OCI-LY7 (cell line): ENCODE measurements around the gene PIBF1. TPM values are rescaled to one million over a fixed set of nuclear protein-coding genes. Genes with fewer than 3 reads are reported as not detected.
"Not testable (repeated sequence)": the region's sequence is repeated elsewhere in the genome, so short reads cannot be mapped to it uniquely, and the experiment has no call there.

Experiments
- BruUV-seq: library from RNA; stranded (reverse); fragments of 400-500 nt; replicated peaks from 2 replicates; lab custom pipeline; 2021; lab: Mats Ljungman, UMichigan
- CTCF ChIA-PET: fragments of 300-600 bp; sonication (Branson Sonifier 250); formaldehyde crosslinking; loops from one replicate; lab custom pipeline; 2022; ENCODE audit warnings: antibody characterized with exemption; ENCODE audit not compliant: unreplicated experiment; lab: Charles Lee
- POLR2A ChIA-PET: fragments of 300-600 bp; sonication (Branson Sonifier 250); formaldehyde crosslinking; loops from one replicate; lab custom pipeline; 2022; ENCODE audit warnings: antibody characterized with exemption; lab: Charles Lee
- DNase-seq: peaks from one replicate; pipeline ENCODE4 v3.0.0-alpha.2; 2015; ENCODE audit warnings: low spot score
- H2AFZ ChIP-seq: fragments of 200-600 bp; sonication (generic), shearing (Covaris generic); 2 replicates; pipeline ENCODE4 v1.6.1; 2014; ENCODE audit warnings: mild to moderate bottlenecking, antibody characterized with exemption, low read length, moderate library complexity
- H3K27ac ChIP-seq: fragments of 200-600 bp; sonication (generic); 2 replicates; pipeline ENCODE4 v1.5.1; 2014; ENCODE audit warnings: mixed run types, low read depth, mild to moderate bottlenecking, moderate library complexity, low read length, inconsistent platforms; ENCODE audit not compliant: poor library complexity, severe bottlenecking
- H3K36me3 ChIP-seq: fragments of 200-600 bp; sonication (generic); 2 replicates; pipeline ENCODE4 v1.6.1; 2014; ENCODE audit warnings: mild to moderate bottlenecking, antibody characterized with exemption, low read length, moderate library complexity, mixed read lengths; ENCODE audit not compliant: insufficient read depth
- H3K4me1 ChIP-seq: fragments of 200-600 bp; sonication (generic); 2 replicates; pipeline ENCODE4 v1.5.1; 2014; ENCODE audit warnings: mild to moderate bottlenecking, low read length; ENCODE audit not compliant: insufficient read depth, poor library complexity, severe bottlenecking
- H3K4me2 ChIP-seq: fragments of 200-600 bp; sonication (generic); 2 replicates; pipeline ENCODE4 v1.6.1; 2014; ENCODE audit warnings: mild to moderate bottlenecking, low read length
- H3K4me3 ChIP-seq: fragments of 200-600 bp; sonication (generic); 2 replicates; pipeline ENCODE4 v1.5.1; 2014; ENCODE audit warnings: mild to moderate bottlenecking, low read depth, low read length; ENCODE audit not compliant: poor library complexity, severe bottlenecking
- H3K79me2 ChIP-seq: fragments of 200-600 bp; sonication (generic); 2 replicates; pipeline ENCODE4 v1.6.1; 2016; ENCODE audit warnings: low read depth, mild to moderate bottlenecking, low read length, moderate library complexity, mixed read lengths; ENCODE audit not compliant: insufficient read depth
- H3K9me2 ChIP-seq: fragments of 200-600 bp; sonication (generic); 2 replicates; pipeline ENCODE4 v1.6.1; 2016; ENCODE audit warnings: mild to moderate bottlenecking, low read length, mixed read lengths; ENCODE audit not compliant: insufficient read depth
- H3K9me3 ChIP-seq: fragments of 200-600 bp; sonication (generic); 2 replicates; pipeline ENCODE4 v1.6.1; 2014; ENCODE audit warnings: mild to moderate bottlenecking, mixed run types, low read length, mixed read lengths
- H4K20me1 ChIP-seq: fragments of 200-600 bp; sonication (generic); 2 replicates; pipeline ENCODE4 v1.6.1; 2014; ENCODE audit warnings: mild to moderate bottlenecking, antibody characterized with exemption, low read length, moderate library complexity, mixed read lengths; ENCODE audit not compliant: insufficient read depth
- EZH2phosphoT487 ChIP-seq: fragments of 200-600 bp; sonication (generic); IDR thresholded peaks from 2 replicates; pipeline ENCODE4 v1.6.1; 2018; ENCODE audit warnings: low read depth, borderline replicate concordance, mild to moderate bottlenecking, mixed run types, antibody characterized with exemption, low read length, moderate library complexity, mixed read lengths
- intact Hi-C: fragments of 100-400 bp; cut with micrococcal nuclease; formaldehyde crosslinking; loops from one replicate; pipeline ENCODE4 v1.10.0; 2022; ENCODE audit not compliant: unreplicated experiment
- total RNA-seq, 2 experiments: library from RNA; depleted of rRNA in 1 of 2; stranded (reverse); fragments of >200 nt in 1 of 2; shearing (Covaris generic) in 1 of 2; gene quantifications; 2 replicates each; pipeline ENCODE4 v1.2.3, GENCODE V29; 2014 to 2022
- TF ChIP-seq, protein P1 (sequence below): fragments of 200-600 bp; sonication (generic); conservative IDR thresholded peaks from 2 replicates; pipeline ENCODE4 v1.5.1; 2014; ENCODE audit warnings: mild to moderate bottlenecking, antibody characterized with exemption, low read length, moderate library complexity, mixed read lengths

Gene PIBF1
- total RNA-seq, 2 experiments from 2014 or later: 23.2 to 33.7 TPM

- Histone ChIP-seq H3K79me2 (no peaks in the 10 kb centered on the region), H3K4me1 (no peaks in the 10 kb centered on the region), H3K27ac (no peak overlapping the region), H2AFZ (no peak overlapping the region), H3K4me2 (no peak overlapping the region), H3K9me2 (no peaks in the 10 kb centered on the region), H4K20me1 (no peaks in the 10 kb centered on the region), H3K9me3 (no peaks in the 10 kb centered on the region), H3K36me3 (peaks cover 22% of the 10 kb centered on the region), H3K4me3 (no peak overlapping the region)
- BruUV-seq: no TSS peak
- intact Hi-C loops: no loop called here
- ChIA-PET CTCF (no interaction called here), POLR2A (interaction anchor here (1.3 kb wide), 1 partner anchor 14 kb away, joined by 3 read pairs; no protein-coding TSS in a partner anchor)
- DNase-seq: no peak
- no peak for TF ChIP-seq EZH2phosphoT487
- TF ChIP-seq, protein P1, sequence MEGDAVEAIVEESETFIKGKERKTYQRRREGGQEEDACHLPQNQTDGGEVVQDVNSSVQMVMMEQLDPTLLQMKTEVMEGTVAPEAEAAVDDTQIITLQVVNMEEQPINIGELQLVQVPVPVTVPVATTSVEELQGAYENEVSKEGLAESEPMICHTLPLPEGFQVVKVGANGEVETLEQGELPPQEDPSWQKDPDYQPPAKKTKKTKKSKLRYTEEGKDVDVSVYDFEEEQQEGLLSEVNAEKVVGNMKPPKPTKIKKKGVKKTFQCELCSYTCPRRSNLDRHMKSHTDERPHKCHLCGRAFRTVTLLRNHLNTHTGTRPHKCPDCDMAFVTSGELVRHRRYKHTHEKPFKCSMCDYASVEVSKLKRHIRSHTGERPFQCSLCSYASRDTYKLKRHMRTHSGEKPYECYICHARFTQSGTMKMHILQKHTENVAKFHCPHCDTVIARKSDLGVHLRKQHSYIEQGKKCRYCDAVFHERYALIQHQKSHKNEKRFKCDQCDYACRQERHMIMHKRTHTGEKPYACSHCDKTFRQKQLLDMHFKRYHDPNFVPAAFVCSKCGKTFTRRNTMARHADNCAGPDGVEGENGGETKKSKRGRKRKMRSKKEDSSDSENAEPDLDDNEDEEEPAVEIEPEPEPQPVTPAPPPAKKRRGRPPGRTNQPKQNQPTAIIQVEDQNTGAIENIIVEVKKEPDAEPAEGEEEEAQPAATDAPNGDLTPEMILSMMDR: no peak
Observed at GRCh38 chr13:72932250-72932649, 150.3 kb downstream of the PIBF1 start.

GRCh38 chr13:72946267-72946666 lies 164.3 kb downstream of the PIBF1 start:
- H3K36me3 ChIP-seq: peaks cover 28% of the 10 kb centered on the region
- CTCF ChIA-PET, H3K4me1 ChIP-seq, BruUV-seq, H3K9me2 ChIP-seq, H3K27ac ChIP-seq, H2AFZ ChIP-seq, intact Hi-C loops, H3K79me2 ChIP-seq, H3K4me3 ChIP-seq, H4K20me1 ChIP-seq, DNase-seq, H3K4me2 ChIP-seq, H3K9me3 ChIP-seq: not testable (repeated sequence)
- POLR2A ChIA-PET: interaction anchor here (0.8 to 1.1 kb wide), 3 partner anchors 13 to 56 kb away, joined by 3 read pairs; no protein-coding TSS in a partner anchor

- Histone ChIP-seq H3K36me3 (peaks cover 16% of the 10 kb centered on the region), H3K4me3 (no peak overlapping the region), H3K4me1 (no peaks in the 10 kb centered on the region), H2AFZ (no peak overlapping the region), H3K9me2 (no peaks in the 10 kb centered on the region), H3K9me3 (no peaks in the 10 kb centered on the region), H4K20me1 (no peaks in the 10 kb centered on the region), H3K79me2 (no peaks in the 10 kb centered on the region), H3K27ac (no peak overlapping the region), H3K4me2 (no peak overlapping the region)
- no peak for DNase-seq
- ChIA-PET POLR2A (interaction anchor here (0.6 to 0.7 kb wide), 4 partner anchors 79 to 448 kb away, joined by 3 to 4 read pairs (median 4); no protein-coding TSS in a partner anchor), CTCF (no interaction called here)
- intact Hi-C loops: no loop called here
- no peak for TF ChIP-seq EZH2phosphoT487
- TF ChIP-seq, protein P1: 0 out of 2 replicates have a peak, but pooled peaks have one; percentile 26
- no TSS peak for BruUV-seq
Observed at GRCh38 chr13:72952529-72953141, 170.7 kb downstream of the PIBF1 start.
